ENCODE measurements around the gene DLG1. TPM values are rescaled to one million over a fixed set of nuclear protein-coding genes. Genes with fewer than 3 reads are reported as not detected.

DLG1 gene
- total and polyA plus RNA-seq, 8 donors = 17.9 to 173 (median 92.9) TPM

- H3K4me1 ChIP-seq = peaks cover 4 to 19% (median 18%) of the 10 kb centered on the region in 4 donors
- peaks cover 0 to 11% (median 0%) of the 10 kb centered on the region in 3 donors for H3K27me3 ChIP-seq
- H3K36me3 ChIP-seq = no peaks in the 10 kb centered on the region
- TF ChIP-seq POLR2A (IDR thresholded peaks at IDR 0.05) = no peak
- TF ChIP-seq CTCF (IDR thresholded peaks at IDR 0.05) = no peak
- TF ChIP-seq POLR2AphosphoS5 (IDR thresholded peaks at IDR 0.05) = no peak
- TF ChIP-seq EP300 (IDR thresholded peaks at IDR 0.05) = no peak
- no peak overlapping the region for H3K27ac ChIP-seq
- no peak for DNase-seq
- 90 to 93% (median 92%) methylated on average over 10 to 11 of the region's 11 CpGs for WGBS, 5 donors
- H3K4me3 ChIP-seq = no peak overlapping the region
- no peaks in the 10 kb centered on the region for H3K9me3 ChIP-seq
- intact Hi-C loops (cut with DNase I; ENCODE audit: low total_unique reads) = loop anchor here (10.0 kb wide), 1 partner anchor 178 kb away; no protein-coding TSS in a partner anchor
Measured at GRCh38 chr3:197006446-197006845, 292.0 kb downstream of the DLG1 start.

- intact Hi-C loops (cut with DNase I; ENCODE audit: low total_unique reads) = loop anchor here (10.0 kb wide), 1 partner anchor 181 kb away; no protein-coding TSS in a partner anchor
Measured at GRCh38 chr3:197003461-197004385, 294.7 kb downstream of the DLG1 start.

GRCh38 chr3:197002701-197003454, 295.5 kb downstream of the DLG1 start:
- peak overlapping the region; percentile 58 to 61 (median 60) for H3K4me3 ChIP-seq
- intact Hi-C loops (cut with DNase I; ENCODE audit: low total_unique reads) = loop anchor here (10.0 kb wide), 1 partner anchor 182 kb away; no protein-coding TSS in a partner anchor
- TF ChIP-seq CTCF (IDR thresholded peaks at IDR 0.05) (peak in 4 of 7 experiments; percentile 29 to 92 (median 74)), POLR2A (IDR thresholded peaks at IDR 0.05) (no peak), EP300 (IDR thresholded peaks at IDR 0.05) (no peak), POLR2AphosphoS5 (IDR thresholded peaks at IDR 0.05) (peak in 2 of 3 donors; percentile 14 to 26)
- DNase-seq = peak; percentile 92 to 93
- WGBS, 5 donors = 0 to 1% (median 0%) methylated on average over 11 to 113 of the region's 113 CpGs; no CpG with 5 or more reads in 1 of the 5 donors
- no peaks in the 10 kb centered on the region for H3K27me3 ChIP-seq
- peak overlapping the region; percentile 73 to 89 (median 82) for H3K27ac ChIP-seq
- H3K9me3 ChIP-seq = no peaks in the 10 kb centered on the region
- peaks cover 4 to 19% (median 18%) of the 10 kb centered on the region in 4 donors for H3K4me1 ChIP-seq
- no peaks in the 10 kb centered on the region for H3K36me3 ChIP-seq

More at GRCh38 chr3:197003461-197004385, 294.7 kb downstream of the DLG1 start:
- peaks cover 4 to 19% (median 18%) of the 10 kb centered on the region in 4 donors for H3K4me1 ChIP-seq
- no peak for TF ChIP-seq POLR2A (IDR thresholded peaks at IDR 0.05)
- no peak for TF ChIP-seq EP300 (IDR thresholded peaks at IDR 0.05)
- no peak for TF ChIP-seq POLR2AphosphoS5 (IDR thresholded peaks at IDR 0.05)
- no peak for TF ChIP-seq CTCF (IDR thresholded peaks at IDR 0.05)
- no peaks in the 10 kb centered on the region for H3K36me3 ChIP-seq
- H3K9me3 ChIP-seq = no peaks in the 10 kb centered on the region
- H3K27me3 ChIP-seq = no peaks in the 10 kb centered on the region
- H3K27ac ChIP-seq = peak overlapping the region; percentile 71 to 89 (median 82)
- peak overlapping the region; percentile 58 to 61 (median 60) for H3K4me3 ChIP-seq
- DNase-seq = peak; percentile 44 to 69
- 15 to 31% (median 20%) methylated on average over 39 to 61 of the region's 61 CpGs for WGBS, 5 donors

Data from stomach (tissue), 9 donors.